Measurements from ENCODE around the gene C1orf105.

Gene C1orf105

DNA sequence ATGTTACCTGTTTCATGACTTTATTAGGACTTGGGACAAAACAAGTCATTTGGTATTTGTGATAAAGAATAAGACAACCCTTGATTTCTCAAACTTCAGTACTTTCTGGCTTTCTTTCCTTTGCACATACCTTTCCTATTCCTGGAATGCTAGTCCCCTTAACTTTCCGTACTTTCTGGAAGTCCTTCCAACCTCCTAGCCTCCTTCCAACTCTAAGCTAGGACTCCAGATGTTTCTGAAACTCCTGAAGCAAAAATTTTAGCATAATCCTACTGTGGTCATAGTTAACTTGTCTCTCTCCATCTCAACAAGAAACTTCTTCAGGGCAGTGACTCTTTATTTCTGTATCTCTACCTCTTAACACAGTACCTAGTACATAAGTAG lies 19.8 kb upstream of the C1orf105 start:
- TF ChIP-seq TAF1 (IDR thresholded peaks at IDR 0.05; ENCODE audit: low read depth, low read length) (no peak), PAX5 (IDR thresholded peaks at IDR 0.05; ENCODE audit: insufficient read depth, low read length, severe bottlenecking) (no peak), POLR2AphosphoS5 (IDR thresholded peaks at IDR 0.05; ENCODE audit: low read depth, low read length) (no peak), POU2F2 (IDR thresholded peaks at IDR 0.05; ENCODE audit: low read depth, low read length) (no peak), POLR2A (IDR thresholded peaks at IDR 0.05; ENCODE audit: low read depth, low read length) (no peak), SPI1 (IDR thresholded peaks at IDR 0.05; ENCODE audit: low read depth, low read length) (no peak)
- FAIRE-seq: peak; percentile 9
- no peak for DNase-seq (ENCODE audit: insufficient read length, low spot score)

DNA sequence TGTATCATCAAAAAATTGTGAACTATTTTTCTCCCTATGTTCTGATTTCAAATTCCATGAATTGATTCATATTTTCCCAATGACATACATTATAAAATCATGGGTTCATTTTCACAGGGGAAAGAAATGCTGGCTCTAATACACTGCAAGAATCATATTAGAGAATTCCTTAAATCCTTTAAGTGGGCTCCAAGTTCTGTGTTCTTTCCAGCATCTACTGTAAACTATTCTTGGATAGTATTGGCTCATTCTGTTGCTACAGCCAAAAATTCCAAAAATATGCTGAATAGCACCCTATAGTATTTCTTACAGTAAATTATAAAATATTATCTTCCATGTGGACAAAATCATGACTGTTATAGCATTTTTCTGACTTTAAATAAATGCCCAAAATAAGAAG lies 19.0 kb upstream of the C1orf105 start:
- FAIRE-seq (no peak), DNase-seq (ENCODE audit: insufficient read length, low spot score) (no peak)
- TF ChIP-seq POLR2A (IDR thresholded peaks at IDR 0.05; ENCODE audit: low read depth, low read length): no peak
- TF ChIP-seq TAF1 (IDR thresholded peaks at IDR 0.05; ENCODE audit: low read depth, low read length): no peak
- TF ChIP-seq PAX5 (IDR thresholded peaks at IDR 0.05; ENCODE audit: insufficient read depth, low read length, severe bottlenecking): no peak
- no peak for TF ChIP-seq SPI1 (IDR thresholded peaks at IDR 0.05; ENCODE audit: low read depth, low read length)
- TF ChIP-seq POU2F2 (IDR thresholded peaks at IDR 0.05; ENCODE audit: low read depth, low read length): no peak
- TF ChIP-seq POLR2AphosphoS5 (IDR thresholded peaks at IDR 0.05; ENCODE audit: low read depth, low read length): no peak

DNA sequence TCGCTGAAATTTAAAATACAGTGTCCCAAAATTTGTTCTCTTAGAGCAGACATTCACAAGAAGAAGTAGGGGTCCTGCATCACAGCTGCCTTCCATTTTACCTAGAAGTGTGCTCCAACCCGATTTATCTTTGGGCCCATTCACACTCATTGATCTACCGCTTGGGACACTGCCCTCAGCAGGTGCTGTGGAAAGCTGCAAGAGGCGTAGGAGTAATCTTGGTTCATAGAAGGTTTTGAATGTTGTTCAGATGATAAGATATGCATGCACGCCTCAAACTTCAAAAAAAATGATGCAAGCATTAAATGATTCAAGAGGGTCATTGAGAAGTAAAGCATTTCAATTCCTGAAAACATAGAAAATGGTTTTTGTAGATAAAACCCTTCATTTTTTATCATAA lies 18.6 kb upstream of the C1orf105 start:
- TF ChIP-seq POLR2A (IDR thresholded peaks at IDR 0.05; ENCODE audit: low read depth, low read length) (no peak), POU2F2 (IDR thresholded peaks at IDR 0.05; ENCODE audit: low read depth, low read length) (no peak), SPI1 (IDR thresholded peaks at IDR 0.05; ENCODE audit: low read depth, low read length) (no peak), TAF1 (IDR thresholded peaks at IDR 0.05; ENCODE audit: low read depth, low read length) (no peak), PAX5 (IDR thresholded peaks at IDR 0.05; ENCODE audit: insufficient read depth, low read length, severe bottlenecking) (no peak), POLR2AphosphoS5 (IDR thresholded peaks at IDR 0.05; ENCODE audit: low read depth, low read length) (no peak)
- DNase-seq (ENCODE audit: insufficient read length, low spot score) (no peak), FAIRE-seq (no peak)

DNA sequence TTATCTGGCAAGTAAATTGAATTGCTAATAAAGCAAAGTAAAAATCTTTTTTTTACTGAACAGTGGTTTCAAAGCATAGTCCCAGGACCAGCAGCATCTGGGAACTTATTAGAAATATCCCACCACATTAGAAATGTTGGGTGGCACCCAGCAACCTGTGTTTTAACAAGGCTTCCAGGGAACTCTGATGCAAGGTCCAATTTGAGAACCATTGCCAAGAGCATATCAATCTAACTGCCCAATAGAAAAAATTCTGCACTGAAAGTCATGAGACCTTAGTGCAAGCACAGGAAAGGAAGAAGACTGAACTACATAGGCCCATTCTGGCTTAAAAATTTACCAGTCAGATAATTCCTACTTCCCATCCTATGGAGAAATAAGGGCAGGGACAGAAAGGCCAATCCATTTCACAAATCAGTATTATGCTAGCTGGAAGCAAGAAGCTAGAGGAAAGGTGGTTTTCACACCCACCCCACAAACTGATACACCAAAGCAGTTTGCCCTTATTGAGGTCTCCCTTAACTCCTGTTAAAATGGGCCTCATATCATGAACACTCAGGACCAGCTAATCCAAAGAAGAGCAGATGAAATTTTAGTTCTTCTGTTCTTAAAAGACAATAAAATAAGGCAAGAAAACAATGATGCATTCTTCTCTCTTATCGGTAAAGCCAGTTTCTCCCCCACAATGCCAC lies 17.5 kb upstream of the C1orf105 start:
- no peak for DNase-seq (ENCODE audit: insufficient read length, low spot score)

DNA sequence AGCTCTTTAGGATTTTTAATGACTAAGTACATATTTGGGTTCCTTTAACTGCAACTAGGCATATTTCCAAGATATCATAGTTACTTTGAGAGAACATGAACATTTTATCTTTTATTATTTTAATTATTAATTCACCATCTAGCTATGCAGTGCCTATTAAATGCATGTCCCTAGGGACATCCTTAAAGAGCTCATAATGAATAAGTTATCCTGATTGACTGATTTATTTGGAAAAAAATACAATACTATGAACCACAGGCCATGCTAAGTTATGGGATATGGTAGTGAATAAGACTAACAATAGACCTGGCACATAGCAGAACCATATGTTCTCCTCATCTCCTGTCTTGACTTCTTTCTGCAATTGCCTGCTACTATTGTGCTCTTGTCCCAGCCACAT lies 16.4 kb upstream of the C1orf105 start:
- no peak for DNase-seq (ENCODE audit: insufficient read length, low spot score)
- FAIRE-seq: no peak
- no peak for TF ChIP-seq POLR2A (IDR thresholded peaks at IDR 0.05; ENCODE audit: low read depth, low read length)
- no peak for TF ChIP-seq POU2F2 (IDR thresholded peaks at IDR 0.05; ENCODE audit: low read depth, low read length)
- TF ChIP-seq POLR2AphosphoS5 (IDR thresholded peaks at IDR 0.05; ENCODE audit: low read depth, low read length): no peak

More for the DNA sequence above, 17.5 kb upstream of the C1orf105 start:
- no peak for TF ChIP-seq TAF1 (IDR thresholded peaks at IDR 0.05; ENCODE audit: low read depth, low read length)
- TF ChIP-seq PAX5 (IDR thresholded peaks at IDR 0.05; ENCODE audit: insufficient read depth, low read length, severe bottlenecking): no peak
- no peak for TF ChIP-seq POLR2A (IDR thresholded peaks at IDR 0.05; ENCODE audit: low read depth, low read length)
- TF ChIP-seq POLR2AphosphoS5 (IDR thresholded peaks at IDR 0.05; ENCODE audit: low read depth, low read length): no peak
- no peak for TF ChIP-seq POU2F2 (IDR thresholded peaks at IDR 0.05; ENCODE audit: low read depth, low read length)
- TF ChIP-seq SPI1 (IDR thresholded peaks at IDR 0.05; ENCODE audit: low read depth, low read length): no peak
- no peak for FAIRE-seq

DNA sequence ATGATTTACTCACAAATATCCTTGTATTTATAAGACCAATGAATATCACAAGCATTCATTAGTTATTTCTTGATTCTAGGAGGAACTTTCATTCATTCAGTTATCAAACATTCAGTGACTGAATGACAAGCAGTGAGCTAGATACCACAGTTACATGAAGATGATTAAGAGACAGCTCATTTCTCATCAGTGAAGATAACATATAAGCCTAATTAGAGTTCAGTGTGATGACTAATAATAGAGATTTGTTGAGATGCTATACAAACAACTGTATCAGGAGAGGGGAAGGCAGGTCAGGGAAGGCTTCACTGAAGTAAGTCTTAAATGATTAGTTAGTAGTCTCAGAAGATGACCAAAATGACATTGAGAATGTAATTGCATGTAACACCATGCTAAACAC lies 14.6 kb upstream of the C1orf105 start:
- no peak for TF ChIP-seq POLR2A (IDR thresholded peaks at IDR 0.05; ENCODE audit: low read depth, low read length)
- no peak for TF ChIP-seq PAX5 (IDR thresholded peaks at IDR 0.05; ENCODE audit: insufficient read depth, low read length, severe bottlenecking)
- no peak for TF ChIP-seq POU2F2 (IDR thresholded peaks at IDR 0.05; ENCODE audit: low read depth, low read length)
- no peak for TF ChIP-seq SPI1 (IDR thresholded peaks at IDR 0.05; ENCODE audit: low read depth, low read length)
- no peak for TF ChIP-seq TAF1 (IDR thresholded peaks at IDR 0.05; ENCODE audit: low read depth, low read length)
- TF ChIP-seq POLR2AphosphoS5 (IDR thresholded peaks at IDR 0.05; ENCODE audit: low read depth, low read length): no peak
- FAIRE-seq (peak; percentile 31), DNase-seq (ENCODE audit: insufficient read length, low spot score) (no peak)

DNA sequence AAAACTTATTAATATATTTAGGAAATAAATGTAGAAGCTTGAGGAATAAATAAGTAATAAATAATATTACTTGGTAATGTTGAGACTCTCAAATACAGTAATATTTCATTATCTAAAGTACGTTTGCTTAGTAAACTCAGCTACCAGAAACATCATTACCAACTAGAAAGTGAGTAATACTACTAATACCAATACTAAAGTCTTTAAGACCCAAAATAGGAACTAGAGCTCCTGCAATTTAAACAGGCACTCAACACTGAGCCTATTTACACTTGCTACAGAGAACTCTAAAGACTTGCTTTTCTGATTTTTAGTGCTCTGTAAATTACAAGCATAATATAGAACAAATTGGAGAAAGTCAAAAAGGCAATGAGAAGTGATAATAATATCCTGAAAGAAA lies 13.5 kb upstream of the C1orf105 start:
- FAIRE-seq (no peak), DNase-seq (ENCODE audit: insufficient read length, low spot score) (no peak)
- TF ChIP-seq POLR2AphosphoS5 (IDR thresholded peaks at IDR 0.05; ENCODE audit: low read depth, low read length) (no peak), TAF1 (IDR thresholded peaks at IDR 0.05; ENCODE audit: low read depth, low read length) (no peak), SPI1 (IDR thresholded peaks at IDR 0.05; ENCODE audit: low read depth, low read length) (no peak), POU2F2 (IDR thresholded peaks at IDR 0.05; ENCODE audit: low read depth, low read length) (no peak), POLR2A (IDR thresholded peaks at IDR 0.05; ENCODE audit: low read depth, low read length) (no peak), PAX5 (IDR thresholded peaks at IDR 0.05; ENCODE audit: insufficient read depth, low read length, severe bottlenecking) (no peak)

DNA sequence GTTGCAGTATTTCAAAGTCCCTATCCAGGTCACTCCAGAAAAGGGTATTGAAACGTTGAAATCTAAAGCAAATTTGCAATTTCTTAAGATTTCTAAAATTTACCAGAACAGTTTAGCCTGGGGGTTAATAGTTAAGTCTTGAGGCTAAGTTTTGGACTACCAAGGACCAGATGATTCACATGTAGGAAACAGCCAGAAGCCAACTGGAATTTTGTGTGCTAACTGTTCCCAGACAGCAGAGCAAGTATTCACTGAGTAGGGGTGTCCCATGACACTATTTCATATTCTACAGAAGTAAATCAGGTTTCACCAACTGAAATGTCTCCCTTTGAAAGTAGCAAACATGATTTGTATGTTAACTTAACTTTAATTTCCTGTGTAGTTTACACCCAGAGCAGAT lies 11.5 kb upstream of the C1orf105 start:
- FAIRE-seq: no peak
- no peak for TF ChIP-seq PAX5 (IDR thresholded peaks at IDR 0.05; ENCODE audit: insufficient read depth, low read length, severe bottlenecking)
- no peak for TF ChIP-seq SPI1 (IDR thresholded peaks at IDR 0.05; ENCODE audit: low read depth, low read length)
- TF ChIP-seq POLR2AphosphoS5 (IDR thresholded peaks at IDR 0.05; ENCODE audit: low read depth, low read length): no peak
- TF ChIP-seq POU2F2 (IDR thresholded peaks at IDR 0.05; ENCODE audit: low read depth, low read length): no peak
- no peak for TF ChIP-seq POLR2A (IDR thresholded peaks at IDR 0.05; ENCODE audit: low read depth, low read length)
- DNase-seq (ENCODE audit: insufficient read length, low spot score): no peak

DNA sequence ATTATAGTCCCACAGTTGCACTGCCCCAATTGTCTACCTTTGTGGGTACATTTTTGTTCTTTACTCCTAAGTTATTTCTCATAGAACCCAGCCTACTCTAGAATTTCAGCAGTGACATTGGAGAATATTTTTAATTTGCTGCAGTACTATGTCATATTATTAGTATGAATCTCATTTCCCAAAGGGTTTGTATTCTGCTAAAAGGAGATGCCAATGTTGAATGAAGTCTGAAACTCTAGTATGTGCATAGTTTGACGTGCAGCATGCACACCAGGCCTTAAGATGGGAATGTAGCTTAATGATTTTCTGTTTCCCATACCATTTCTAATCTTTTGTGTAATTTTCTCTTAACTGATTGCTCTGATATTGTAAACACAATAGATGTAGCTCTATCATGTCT lies 10.5 kb upstream of the C1orf105 start:
- DNase-seq (ENCODE audit: insufficient read length, low spot score) (no peak), FAIRE-seq (no peak)
- no peak for TF ChIP-seq TAF1 (IDR thresholded peaks at IDR 0.05; ENCODE audit: low read depth, low read length)
- no peak for TF ChIP-seq SPI1 (IDR thresholded peaks at IDR 0.05; ENCODE audit: low read depth, low read length)
- TF ChIP-seq POLR2A (IDR thresholded peaks at IDR 0.05; ENCODE audit: low read depth, low read length): no peak
- TF ChIP-seq PAX5 (IDR thresholded peaks at IDR 0.05; ENCODE audit: insufficient read depth, low read length, severe bottlenecking): no peak
- no peak for TF ChIP-seq POU2F2 (IDR thresholded peaks at IDR 0.05; ENCODE audit: low read depth, low read length)
- no peak for TF ChIP-seq POLR2AphosphoS5 (IDR thresholded peaks at IDR 0.05; ENCODE audit: low read depth, low read length)

Measured in GM12891 (cell line).